ENCODE results near the gene DOP1B. TPM values are rescaled to one million over a fixed set of nuclear protein-coding genes. Genes with fewer than 3 reads are reported as not detected.

DOP1B gene
- total RNA-seq, 1 experiment from 2014 or later: 16.5 TPM

- Histone ChIP-seq H3K36me3 (ENCODE audit: insufficient read depth, low read length, poor library complexity, severe bottlenecking) (no peaks in the 10 kb centered on the region), H3K27me3 (replicated peaks; ENCODE audit: insufficient read depth, low read depth, low read length, poor library complexity) (no peaks in the 10 kb centered on the region), H3K4me3 (ENCODE audit: low read depth, low read length, poor library complexity, severe bottlenecking) (no peak overlapping the region), H3K27ac (ENCODE audit: low read depth, low read length, poor library complexity, severe bottlenecking) (no peak overlapping the region), H3K9me3 (ENCODE audit: low read depth, low read length, poor library complexity, severe bottlenecking) (no peaks in the 10 kb centered on the region), H3K4me1 (ENCODE audit: insufficient read depth, low read length, poor library complexity, severe bottlenecking) (no peaks in the 10 kb centered on the region)
- CTCF ChIA-PET: no interaction called here
- POLR2A ChIA-PET (ENCODE audit: low non-redundant PET): no interaction called here
- intact Hi-C loops (cut with micrococcal nuclease; ENCODE audit: unreplicated experiment): no loop called here
- BruUV-seq (replicated peaks): no TSS peak
- DNase-seq (ENCODE audit: low spot score): no peak
- TF ChIP-seq EZH2 (IDR thresholded peaks at IDR 0.05; ENCODE audit: borderline replicate concordance, low read depth, low read length, poor library complexity, severe bottlenecking) (no peak), CTCF (conservative IDR thresholded peaks at IDR 0.05; ENCODE audit: low read depth, low read length) (0 out of 2 replicates have a peak, but pooled peaks have one; percentile 19)
Measured at GRCh38 chr21:36169470-36170128, 13.0 kb downstream of the DOP1B start.

- CTCF ChIA-PET: no interaction called here
- H3K4me3 ChIP-seq (ENCODE audit: low read depth, low read length, poor library complexity, severe bottlenecking): no peak overlapping the region
- intact Hi-C loops (cut with micrococcal nuclease; ENCODE audit: unreplicated experiment): no loop called here
- no peaks in the 10 kb centered on the region for H3K27me3 ChIP-seq (replicated peaks; ENCODE audit: insufficient read depth, low read depth, low read length, poor library complexity)
- H3K27ac ChIP-seq (ENCODE audit: low read depth, low read length, poor library complexity, severe bottlenecking): no peak overlapping the region
- no TSS peak for BruUV-seq (replicated peaks)
- no peak for TF ChIP-seq EZH2 (IDR thresholded peaks at IDR 0.05; ENCODE audit: borderline replicate concordance, low read depth, low read length, poor library complexity, severe bottlenecking)
- no peak for TF ChIP-seq CTCF (conservative IDR thresholded peaks at IDR 0.05; ENCODE audit: low read depth, low read length)
- POLR2A ChIA-PET (ENCODE audit: low non-redundant PET): no interaction called here
- DNase-seq (ENCODE audit: low spot score): no peak
- H3K36me3 ChIP-seq (ENCODE audit: insufficient read depth, low read length, poor library complexity, severe bottlenecking): no peaks in the 10 kb centered on the region
- no peaks in the 10 kb centered on the region for H3K9me3 ChIP-seq (ENCODE audit: low read depth, low read length, poor library complexity, severe bottlenecking)
- H3K4me1 ChIP-seq (ENCODE audit: insufficient read depth, low read length, poor library complexity, severe bottlenecking): no peaks in the 10 kb centered on the region
Measured at GRCh38 chr21:36170823-36171222, 14.2 kb downstream of the DOP1B start.

GRCh38 chr21:36171336-36171735 lies 14.7 kb downstream of the DOP1B start:
- intact Hi-C loops (cut with micrococcal nuclease; ENCODE audit: unreplicated experiment): no loop called here
- ChIA-PET POLR2A (ENCODE audit: low non-redundant PET) (no interaction called here), CTCF (no interaction called here)
- BruUV-seq (replicated peaks): no TSS peak
- Histone ChIP-seq H3K9me3 (ENCODE audit: low read depth, low read length, poor library complexity, severe bottlenecking) (no peaks in the 10 kb centered on the region), H3K4me3 (ENCODE audit: low read depth, low read length, poor library complexity, severe bottlenecking) (no peak overlapping the region), H3K36me3 (ENCODE audit: insufficient read depth, low read length, poor library complexity, severe bottlenecking) (no peaks in the 10 kb centered on the region), H3K27me3 (replicated peaks; ENCODE audit: insufficient read depth, low read depth, low read length, poor library complexity) (no peaks in the 10 kb centered on the region), H3K4me1 (ENCODE audit: insufficient read depth, low read length, poor library complexity, severe bottlenecking) (no peaks in the 10 kb centered on the region), H3K27ac (ENCODE audit: low read depth, low read length, poor library complexity, severe bottlenecking) (no peak overlapping the region)
- DNase-seq (ENCODE audit: low spot score): no peak
- TF ChIP-seq EZH2 (IDR thresholded peaks at IDR 0.05; ENCODE audit: borderline replicate concordance, low read depth, low read length, poor library complexity, severe bottlenecking) (no peak), CTCF (conservative IDR thresholded peaks at IDR 0.05; ENCODE audit: low read depth, low read length) (no peak)

Measured in A673 (cell line).